Limb (tissue), 2 donors: ENCODE results near the gene TTC16.
A peak's percentile ranks its signal among the peaks of the same experiment; 100 is the strongest.

Source experiments
- DNase-seq, 2 donors: peaks; one replicate each; pipeline ENCODE4 v3.0.0-alpha.2; 2016; ENCODE audit errors: extremely low spot score in 2 of 2

Gene TTC16

GRCh38 chr9:127698386-127698785, 17.5 kb upstream of the TTC16 start:
- DNase-seq, result no peak

- peak; percentile 94 to 95 for DNase-seq
Observed at GRCh38 chr9:127698985-127699670, 16.8 kb upstream of the TTC16 start.

- DNase-seq, result no peak
Observed at GRCh38 chr9:127700140-127700539, 15.7 kb upstream of the TTC16 start.

- no peak for DNase-seq
Observed at GRCh38 chr9:127700594-127701255, 15.2 kb upstream of the TTC16 start.

DNA sequence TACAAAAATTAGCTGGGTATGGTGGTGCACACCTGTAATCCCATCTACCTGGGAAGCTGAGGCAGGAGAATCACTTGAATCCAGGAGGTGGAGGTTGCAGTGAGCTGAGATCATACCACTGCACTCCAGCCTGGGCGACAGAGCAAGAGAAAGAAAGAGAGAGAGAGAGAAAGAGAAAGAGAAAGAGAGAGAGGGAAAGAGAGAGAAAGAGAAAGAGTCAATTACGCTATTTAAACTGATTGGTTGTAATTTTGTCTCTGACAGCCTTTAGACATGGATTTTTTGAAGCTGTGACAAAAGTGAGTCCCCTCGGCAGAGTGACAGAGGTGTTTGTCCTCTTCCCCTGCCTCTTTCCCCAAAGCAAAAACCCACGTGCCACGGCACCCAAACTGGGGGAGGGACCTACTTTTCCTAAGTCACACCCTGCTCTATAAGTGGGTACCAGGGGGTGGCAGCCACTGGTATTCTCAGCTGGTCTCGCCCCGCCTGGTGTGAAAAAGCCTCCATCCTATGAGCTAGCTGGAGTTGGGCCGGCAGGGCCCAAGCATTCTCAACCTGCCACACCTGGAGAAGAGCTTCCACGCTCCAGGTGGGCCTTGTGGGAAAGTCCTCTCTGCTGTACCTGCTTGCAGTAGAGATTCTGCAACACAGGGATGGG, 12.5 kb upstream of the TTC16 start:
- no peak for DNase-seq

DNA sequence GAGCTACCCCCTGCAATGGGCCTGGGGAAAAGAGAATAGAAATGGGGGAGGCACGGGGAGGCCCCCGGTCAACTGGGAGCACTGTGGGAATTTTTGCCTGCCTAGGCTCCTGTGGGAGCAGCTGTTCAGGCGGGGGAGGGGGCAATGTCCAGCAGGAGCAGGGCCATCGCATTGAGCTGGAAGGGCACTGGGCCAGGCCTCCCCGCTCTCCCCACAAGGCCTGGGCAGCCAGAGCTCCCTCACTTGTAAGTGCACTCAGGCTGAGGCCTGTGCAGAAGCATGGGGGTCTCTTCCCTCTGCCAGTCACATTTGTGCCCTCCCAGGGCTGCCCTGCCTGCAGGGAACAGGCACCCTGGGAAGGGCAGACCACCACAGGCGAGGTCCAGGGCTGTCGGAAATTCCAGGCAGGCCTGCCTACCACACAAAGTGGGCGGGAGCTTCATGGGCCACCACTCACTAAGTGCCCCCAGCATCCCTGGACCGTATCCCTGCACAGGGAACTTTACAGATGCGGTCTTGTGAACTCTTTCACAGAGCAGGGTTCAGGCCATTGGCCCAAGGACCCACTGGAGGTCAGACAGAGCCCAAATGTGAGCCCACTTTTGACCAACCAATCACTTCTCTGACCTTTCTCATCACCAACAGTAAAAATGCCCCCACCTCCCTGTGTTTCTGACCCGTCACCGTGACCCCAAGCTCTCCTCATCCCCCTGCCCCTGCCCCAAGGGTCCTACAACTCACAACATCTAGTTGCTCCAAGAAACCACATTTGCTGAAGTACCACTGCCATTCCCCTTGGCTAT, 10.1 kb upstream of the TTC16 start:
- no peak for DNase-seq

DNA sequence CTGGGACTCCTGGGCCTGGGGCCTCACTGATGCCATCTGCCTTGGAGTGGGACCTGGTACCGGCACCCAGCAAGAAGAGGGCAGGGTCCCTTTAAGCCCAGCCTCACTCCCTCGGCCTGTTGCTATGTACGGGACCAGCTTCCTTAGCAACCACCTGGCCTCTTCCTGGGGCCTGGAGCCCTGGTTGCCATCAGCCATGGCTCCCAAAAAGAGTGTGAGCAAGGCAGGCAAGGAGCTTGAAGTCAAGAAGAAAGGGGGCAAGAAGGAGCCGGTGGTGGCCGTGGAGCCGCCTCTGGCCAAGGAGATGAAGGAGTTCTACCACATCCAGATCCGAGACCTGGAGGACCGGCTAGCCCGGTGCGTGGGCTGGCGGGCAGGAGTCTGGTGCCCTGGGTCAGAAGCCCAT, 9.0 kb upstream of the TTC16 start, which contains the start of gene CFAP157:
Gene CFAP157, plus strand, starts transcription at position 153 of the 406 bp plus-strand sequence. Its CDS starts 44 bp downstream, at position 197.
- no peak for DNase-seq

- DNase-seq, result no peak
Observed at GRCh38 chr9:127707766-127708165, 8.1 kb upstream of the TTC16 start.

- no peak for DNase-seq
Observed at GRCh38 chr9:127708952-127709587, 6.8 kb upstream of the TTC16 start.

DNA sequence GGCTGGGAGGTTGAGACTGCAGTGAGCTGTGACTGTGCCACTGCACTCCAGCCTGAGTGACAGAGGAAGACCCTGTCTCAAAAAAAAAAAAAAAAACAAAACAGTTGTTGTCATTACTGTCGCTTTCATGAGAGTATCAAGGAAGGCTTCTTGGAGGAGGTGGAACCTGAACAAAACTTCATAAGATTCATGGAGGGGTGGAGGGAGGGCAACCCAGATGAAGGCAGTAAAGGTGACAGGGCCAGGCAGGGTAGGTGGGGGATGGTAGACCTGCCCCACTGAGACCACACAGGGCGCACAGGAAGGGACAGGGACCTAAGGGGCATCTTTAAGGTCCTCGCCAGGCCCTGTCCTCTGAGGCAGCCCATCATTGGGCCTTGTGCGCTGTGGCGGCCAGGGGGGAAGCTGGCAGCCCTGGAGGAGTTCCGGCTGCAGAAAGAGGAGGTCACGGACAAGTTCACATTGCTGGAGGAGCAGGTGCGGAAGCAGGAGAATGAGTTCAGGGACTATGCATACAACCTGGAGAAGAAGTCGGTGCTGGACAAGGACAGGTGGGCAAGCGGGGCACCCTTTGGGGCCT, 5.6 kb upstream of the TTC16 start:
- DNase-seq, result no peak

DNA sequence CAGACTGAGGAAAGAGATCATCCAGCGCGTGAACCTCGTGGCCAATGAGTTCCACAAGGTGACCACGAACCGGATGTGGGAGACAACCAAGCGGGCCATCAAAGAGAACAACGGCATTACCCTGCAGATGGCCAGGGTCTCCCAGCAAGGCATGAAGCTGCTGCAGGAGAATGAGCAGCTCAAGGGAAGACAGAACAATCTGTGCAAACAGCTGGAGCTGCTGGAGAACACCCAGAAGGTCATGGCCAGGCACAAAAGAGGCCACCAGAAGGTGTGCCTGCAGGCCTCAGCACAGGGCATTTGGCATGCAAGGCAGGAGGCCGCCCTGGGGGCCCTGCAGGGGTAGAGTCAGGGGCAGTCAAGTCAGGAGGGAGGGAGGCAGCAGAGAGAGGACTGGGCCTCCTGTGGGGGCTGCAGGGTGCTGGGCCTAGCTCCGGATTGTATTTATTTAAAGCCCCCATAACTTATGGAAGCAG, 4.6 kb upstream of the TTC16 start:
- no peak for DNase-seq

GRCh38 chr9:127711831-127712274, 4.0 kb upstream of the TTC16 start:
- no peak for DNase-seq

DNA sequence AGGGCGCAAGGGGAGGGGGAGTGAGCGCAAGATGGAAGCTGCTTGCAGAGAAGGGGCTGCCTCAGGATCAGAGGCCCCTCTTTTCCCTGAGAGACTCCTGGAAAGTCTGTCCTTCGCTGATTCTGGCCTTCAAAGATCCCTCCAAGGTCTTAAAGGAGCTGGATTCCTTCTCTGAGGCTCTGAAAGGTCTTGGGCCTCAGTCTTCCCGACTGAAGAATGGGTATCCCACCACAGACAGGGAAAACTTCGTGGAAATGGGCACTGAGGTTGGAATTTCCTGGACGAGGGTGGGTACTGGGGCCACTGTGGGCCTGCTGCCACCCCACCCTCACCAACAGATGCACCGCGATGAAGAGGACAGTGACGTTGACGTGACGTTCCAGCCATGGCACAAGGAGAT, 3.5 kb upstream of the TTC16 start:
- DNase-seq, result no peak

- no peak for DNase-seq
Observed at GRCh38 chr9:127712867-127713266, 3.0 kb upstream of the TTC16 start.

DNA sequence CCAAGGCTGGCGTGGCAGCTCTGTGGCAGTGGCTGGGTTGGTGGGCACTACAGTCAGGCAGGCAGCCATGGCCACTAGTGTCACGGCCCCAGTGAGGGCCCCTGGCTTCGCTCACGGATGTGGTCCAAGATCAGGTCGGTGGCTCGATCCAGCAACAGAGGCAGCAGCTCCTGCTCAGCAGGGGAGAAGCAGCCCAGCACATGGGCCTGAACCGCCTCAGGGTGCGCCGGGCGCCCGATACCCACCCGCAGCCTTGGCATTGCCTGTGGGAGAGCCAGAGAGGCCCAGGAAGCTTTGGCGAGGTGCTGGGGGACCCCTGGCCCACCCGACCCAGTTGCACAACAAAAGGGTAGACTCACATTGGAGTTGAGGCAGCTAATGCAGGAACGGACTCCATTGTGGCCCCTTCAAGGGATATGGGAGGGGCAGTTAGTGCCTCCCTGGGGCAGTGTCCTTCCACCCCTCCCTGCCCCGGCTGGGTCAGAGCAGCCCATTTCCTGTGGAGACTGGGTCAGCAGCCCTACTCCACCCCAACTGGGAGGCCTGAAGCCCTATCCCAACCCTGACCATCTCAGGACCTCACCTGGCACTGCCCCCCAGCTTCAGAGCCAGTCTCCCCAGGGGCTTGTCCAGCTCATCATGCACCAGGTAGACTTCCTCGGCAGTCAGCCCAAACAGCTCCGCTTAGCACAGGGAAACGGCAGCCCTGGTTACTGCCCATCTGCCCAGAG, 1.7 kb upstream of the TTC16 start:
- DNase-seq, result no peak

GRCh38 chr9:127714951-127715469, 869 bp upstream of the TTC16 start:
- DNase-seq, result no peak

DNA sequence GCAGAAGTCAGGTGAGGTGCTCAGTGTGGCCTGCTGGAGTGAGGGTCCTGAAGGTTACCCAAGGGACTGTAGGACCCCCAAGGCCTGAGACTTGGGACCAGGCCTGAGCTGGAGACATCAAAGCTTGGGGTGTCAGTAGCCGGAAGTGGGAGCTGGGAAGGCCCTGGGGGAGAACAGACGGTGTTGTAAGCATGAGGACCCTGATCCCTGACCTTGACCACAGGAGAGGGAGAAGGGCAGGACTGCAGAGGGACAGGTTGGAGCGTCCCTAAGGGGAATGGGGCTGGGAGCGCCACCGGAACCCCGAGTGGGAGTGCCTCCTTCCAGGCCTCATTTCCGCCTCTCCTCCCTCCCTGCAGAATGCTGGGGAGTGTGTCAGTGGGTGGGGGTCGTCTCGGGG, 533 bp downstream of the TTC16 start:
- DNase-seq, result no peak

DNA sequence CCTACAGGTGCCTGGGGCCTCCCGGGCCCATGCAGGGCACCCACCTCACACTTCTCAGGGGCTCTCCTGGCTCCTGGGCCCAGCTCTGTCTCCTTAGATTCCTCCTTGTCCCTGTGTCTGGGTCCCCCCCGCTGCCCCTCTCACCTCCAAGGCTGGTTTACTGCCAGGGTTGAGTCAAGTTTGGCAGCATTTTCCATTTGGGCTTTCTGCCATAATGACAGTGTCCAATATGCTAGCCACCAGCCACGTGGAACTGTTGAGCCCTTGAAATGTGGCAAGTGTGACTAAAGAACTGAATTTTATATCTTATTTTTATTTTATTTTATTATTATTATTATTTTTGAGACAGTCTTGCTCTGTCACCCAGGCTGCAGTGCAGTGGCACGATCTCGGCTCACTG, 1.9 kb downstream of the TTC16 start:
- DNase-seq, result no peak

DNA sequence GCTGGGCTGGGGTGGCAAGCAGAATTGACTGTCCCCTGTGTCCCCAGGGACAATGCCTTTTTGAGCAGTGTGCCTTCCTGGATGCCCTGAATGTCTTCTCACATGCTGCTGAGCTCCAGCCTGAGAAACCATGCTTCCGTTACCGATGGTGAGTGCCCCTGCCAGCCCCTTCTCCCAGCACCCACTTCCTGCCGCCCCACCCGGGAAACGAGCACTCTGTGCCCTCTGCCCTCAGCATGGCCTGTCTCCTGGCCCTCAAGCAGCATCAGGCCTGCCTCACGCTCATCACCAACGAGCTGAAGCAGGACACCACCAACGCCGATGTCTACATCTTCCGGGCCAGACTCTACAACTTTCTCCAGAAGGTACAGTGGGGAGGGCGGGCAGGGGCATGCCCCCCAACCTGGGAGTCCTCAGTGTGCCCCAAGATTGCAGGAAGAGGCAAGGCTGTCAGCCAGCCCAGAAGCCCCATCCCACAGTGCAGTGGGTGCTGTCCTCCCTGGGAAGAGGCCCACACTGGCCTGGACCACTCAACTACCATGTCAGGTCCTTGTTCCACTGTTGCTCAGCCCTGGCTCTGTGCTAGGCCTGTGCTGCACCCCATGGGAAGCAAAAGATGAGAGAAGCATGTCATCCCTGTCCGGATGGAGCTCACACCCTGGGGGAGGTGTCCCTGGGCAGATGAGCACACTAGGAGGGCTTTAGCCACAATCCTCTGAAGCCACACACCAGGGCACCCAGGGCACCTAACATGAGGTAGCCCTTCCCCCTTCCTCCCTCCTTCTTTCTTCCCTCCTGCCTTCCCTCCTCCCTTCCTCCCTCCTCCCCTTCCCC, 4.4 kb downstream of the TTC16 start:
- DNase-seq, result no peak
